Nephron progenitor cell (in vitro differentiated cells): ENCODE data around the gene SP100.

ENCODE experiments used
- DNase-seq: peaks from one replicate; pipeline ENCODE4 v3.0.0; 2021
- H3K27ac Mint-ChIP-seq: 2 replicates; pipeline ENCODE4 v1.8.0; 2021; ENCODE audit warnings: mild to moderate bottlenecking, moderate library complexity, mixed read lengths
- H3K27me3 Mint-ChIP-seq: 2 replicates; pipeline ENCODE4 v1.8.0; 2021; ENCODE audit warnings: mild to moderate bottlenecking, low read depth, mixed read lengths; ENCODE audit not compliant: poor library complexity
- H3K36me3 Mint-ChIP-seq: 2 replicates; pipeline ENCODE4 v1.8.0; 2021; ENCODE audit warnings: low read depth, mixed read lengths
- H3K4me1 Mint-ChIP-seq: 2 replicates; pipeline ENCODE4 v1.8.0; 2021; ENCODE audit warnings: mixed read lengths
- H3K4me3 Mint-ChIP-seq: 2 replicates; pipeline ENCODE4 v1.8.0; 2021; ENCODE audit warnings: mild to moderate bottlenecking, moderate library complexity, mixed read lengths
- H3K9me3 Mint-ChIP-seq: 2 replicates; pipeline ENCODE4 v1.8.0; 2021; ENCODE audit warnings: mild to moderate bottlenecking, moderate library complexity, mixed read lengths
- TF ChIP-seq, protein P1 (sequence below): fragments of 200-600 bp; sonication (generic); IDR thresholded peaks from 2 replicates; pipeline ENCODE4 v1.5.0; 2021; ENCODE audit warnings: antibody characterized with exemption

The SP100 gene

GRCh38 chr2:230541934-230542380, 126.0 kb downstream of the SP100 start:
- Mint-ChIP-seq H3K27ac (no peak overlapping the region), H3K9me3 (peaks cover 12% of the 10 kb centered on the region), H3K4me1 (no peaks in the 10 kb centered on the region), H3K27me3 (no peaks in the 10 kb centered on the region), H3K36me3 (no peaks in the 10 kb centered on the region), H3K4me3 (no peak overlapping the region)
- no peak for DNase-seq
- TF ChIP-seq, protein P1, sequence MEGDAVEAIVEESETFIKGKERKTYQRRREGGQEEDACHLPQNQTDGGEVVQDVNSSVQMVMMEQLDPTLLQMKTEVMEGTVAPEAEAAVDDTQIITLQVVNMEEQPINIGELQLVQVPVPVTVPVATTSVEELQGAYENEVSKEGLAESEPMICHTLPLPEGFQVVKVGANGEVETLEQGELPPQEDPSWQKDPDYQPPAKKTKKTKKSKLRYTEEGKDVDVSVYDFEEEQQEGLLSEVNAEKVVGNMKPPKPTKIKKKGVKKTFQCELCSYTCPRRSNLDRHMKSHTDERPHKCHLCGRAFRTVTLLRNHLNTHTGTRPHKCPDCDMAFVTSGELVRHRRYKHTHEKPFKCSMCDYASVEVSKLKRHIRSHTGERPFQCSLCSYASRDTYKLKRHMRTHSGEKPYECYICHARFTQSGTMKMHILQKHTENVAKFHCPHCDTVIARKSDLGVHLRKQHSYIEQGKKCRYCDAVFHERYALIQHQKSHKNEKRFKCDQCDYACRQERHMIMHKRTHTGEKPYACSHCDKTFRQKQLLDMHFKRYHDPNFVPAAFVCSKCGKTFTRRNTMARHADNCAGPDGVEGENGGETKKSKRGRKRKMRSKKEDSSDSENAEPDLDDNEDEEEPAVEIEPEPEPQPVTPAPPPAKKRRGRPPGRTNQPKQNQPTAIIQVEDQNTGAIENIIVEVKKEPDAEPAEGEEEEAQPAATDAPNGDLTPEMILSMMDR: no peak

GRCh38 chr2:230542751-230543150, 126.8 kb downstream of the SP100 start:
- no peak for DNase-seq
- H3K27me3 Mint-ChIP-seq: no peaks in the 10 kb centered on the region
- H3K27ac Mint-ChIP-seq: no peak overlapping the region
- no peaks in the 10 kb centered on the region for H3K4me1 Mint-ChIP-seq
- H3K4me3 Mint-ChIP-seq: no peak overlapping the region
- TF ChIP-seq, protein P1: no peak
- no peaks in the 10 kb centered on the region for H3K36me3 Mint-ChIP-seq
- peaks cover 12% of the 10 kb centered on the region for H3K9me3 Mint-ChIP-seq

DNA sequence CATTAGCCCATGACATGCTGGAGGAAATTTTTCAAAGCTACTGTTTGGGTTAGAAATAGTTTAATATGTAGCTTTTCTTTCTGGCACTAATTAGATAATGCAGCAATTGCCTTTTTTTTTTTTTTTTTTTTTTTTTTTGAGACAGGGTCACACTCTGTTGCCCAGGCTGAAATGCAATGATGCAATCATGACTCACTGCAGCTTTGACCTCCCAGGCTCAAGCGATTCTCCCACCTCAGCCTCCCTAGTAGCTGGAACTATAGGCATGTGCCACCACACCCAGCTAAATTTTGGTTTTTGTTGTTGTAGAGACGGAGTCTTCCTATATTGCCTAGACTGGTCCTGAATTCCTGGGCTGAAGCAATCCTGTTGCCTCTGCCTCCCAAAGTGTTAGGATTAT, 136.2 kb downstream of the SP100 start:
- Mint-ChIP-seq H3K9me3 (peaks cover 29% of the 10 kb centered on the region), H3K4me1 (no peaks in the 10 kb centered on the region), H3K4me3 (no peak overlapping the region), H3K36me3 (no peaks in the 10 kb centered on the region), H3K27me3 (peaks cover 3% of the 10 kb centered on the region), H3K27ac (no peak overlapping the region)
- no peak for DNase-seq
- TF ChIP-seq, protein P1: no peak

- no peak overlapping the region for H3K4me3 Mint-ChIP-seq
- TF ChIP-seq, protein P1: no peak
- no peak overlapping the region for H3K27ac Mint-ChIP-seq
- H3K9me3 Mint-ChIP-seq: peaks cover 32% of the 10 kb centered on the region
- DNase-seq: no peak
- peaks cover 3% of the 10 kb centered on the region for H3K27me3 Mint-ChIP-seq
- H3K4me1 Mint-ChIP-seq: no peaks in the 10 kb centered on the region
- no peaks in the 10 kb centered on the region for H3K36me3 Mint-ChIP-seq
These were observed 141.1 kb downstream of the SP100 start for GRCh38 chr2:230557065-230557464.

DNA sequence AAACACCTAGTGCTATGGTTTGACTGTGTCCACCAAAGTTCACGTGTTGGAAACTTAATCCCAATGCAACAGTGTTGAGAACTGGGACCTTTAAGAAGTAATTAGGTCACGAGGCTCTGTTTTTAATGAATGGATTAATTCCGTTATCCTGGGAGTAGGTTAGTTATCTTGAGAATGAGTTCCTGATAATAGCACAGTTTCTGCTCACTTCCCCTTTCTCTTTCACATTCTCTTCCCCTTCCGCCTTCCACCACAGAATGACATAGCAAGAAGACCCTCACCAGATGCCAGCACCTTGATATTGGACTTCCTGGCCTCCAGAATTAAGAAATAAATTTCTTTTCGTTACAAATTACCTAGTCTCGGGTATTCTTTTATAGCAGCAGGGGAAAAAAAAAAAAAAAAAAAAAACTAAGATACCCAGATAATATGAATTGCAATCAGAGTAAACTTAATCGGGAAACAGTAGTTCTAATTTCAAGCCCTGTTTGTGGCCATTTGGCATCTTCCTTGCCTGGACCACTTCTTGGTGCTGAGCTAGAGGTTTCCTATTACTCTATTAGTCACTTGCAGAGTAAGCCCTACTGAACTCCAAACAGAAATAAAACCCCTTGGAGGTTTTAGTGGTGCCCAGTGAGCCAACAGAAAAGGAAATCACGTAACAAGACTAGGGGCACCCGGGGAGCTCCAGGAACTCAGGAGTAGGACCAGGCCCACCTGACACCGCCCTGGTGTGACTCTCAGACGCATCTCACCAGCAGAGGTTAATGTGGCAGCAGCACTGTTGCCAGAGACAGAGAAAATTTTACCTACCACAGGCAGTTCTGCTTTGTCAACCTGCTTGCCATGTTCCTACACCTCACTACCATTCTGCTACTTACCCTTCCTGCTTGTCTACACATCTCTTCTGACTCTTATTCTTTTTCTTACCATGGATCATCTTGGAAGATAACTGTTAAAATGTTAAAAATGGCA, 149.1 kb downstream of the SP100 start:
- H3K4me3 Mint-ChIP-seq: no peak overlapping the region
- no peak overlapping the region for H3K27ac Mint-ChIP-seq
- no peak for DNase-seq
- TF ChIP-seq, protein P1: no peak
- no peaks in the 10 kb centered on the region for H3K36me3 Mint-ChIP-seq
- H3K27me3 Mint-ChIP-seq: peaks cover 8% of the 10 kb centered on the region
- no peaks in the 10 kb centered on the region for H3K4me1 Mint-ChIP-seq
- peaks cover 2% of the 10 kb centered on the region for H3K9me3 Mint-ChIP-seq
